SU-DHL-6 (cell line): Measurements from ENCODE around the gene SPDYE2B.
"Not testable (repeated sequence)": the region's sequence is repeated elsewhere in the genome, so short reads cannot be mapped to it uniquely, and the experiment has no call there.

Experiments
- EZH2phosphoT487 ChIP-seq: fragments of 200-600 bp; sonication (generic), shearing (Covaris generic); conservative IDR thresholded peaks from 2 replicates; pipeline ENCODE4 v1.6.1; 2018; ENCODE audit warnings: mild to moderate bottlenecking, antibody characterized with exemption, low read length, moderate library complexity, mixed read lengths
- TF ChIP-seq, protein P1 (sequence below): fragments of 200-600 bp; sonication (generic); IDR thresholded peaks from one replicate; pipeline ENCODE4 v1.5.1; 2017; ENCODE audit warnings: antibody characterized with exemption, mild to moderate bottlenecking, low read length, moderate library complexity; ENCODE audit not compliant: insufficient read depth, poor library complexity, severe bottlenecking

DNA sequence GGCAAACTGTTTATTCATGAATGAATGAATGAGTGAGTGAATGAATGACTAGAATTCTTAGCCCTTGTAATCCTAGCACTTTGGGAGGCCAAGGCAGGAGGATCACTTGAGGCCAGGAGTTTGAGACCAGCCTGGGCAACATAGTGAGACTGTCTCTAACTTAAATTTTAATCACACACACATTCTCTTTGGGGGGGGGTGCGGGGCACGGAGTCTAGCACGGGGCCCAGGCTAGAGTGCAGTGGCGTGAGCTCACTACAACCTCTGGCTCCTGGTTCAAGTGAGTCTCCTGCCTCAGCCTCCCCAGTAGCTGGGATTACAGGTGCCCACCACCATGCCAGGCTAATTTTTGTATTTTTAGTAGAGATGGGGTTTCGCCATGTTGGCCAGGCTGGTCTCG lies 40.5 kb downstream of the SPDYE2B start:
- TF ChIP-seq, protein P1, sequence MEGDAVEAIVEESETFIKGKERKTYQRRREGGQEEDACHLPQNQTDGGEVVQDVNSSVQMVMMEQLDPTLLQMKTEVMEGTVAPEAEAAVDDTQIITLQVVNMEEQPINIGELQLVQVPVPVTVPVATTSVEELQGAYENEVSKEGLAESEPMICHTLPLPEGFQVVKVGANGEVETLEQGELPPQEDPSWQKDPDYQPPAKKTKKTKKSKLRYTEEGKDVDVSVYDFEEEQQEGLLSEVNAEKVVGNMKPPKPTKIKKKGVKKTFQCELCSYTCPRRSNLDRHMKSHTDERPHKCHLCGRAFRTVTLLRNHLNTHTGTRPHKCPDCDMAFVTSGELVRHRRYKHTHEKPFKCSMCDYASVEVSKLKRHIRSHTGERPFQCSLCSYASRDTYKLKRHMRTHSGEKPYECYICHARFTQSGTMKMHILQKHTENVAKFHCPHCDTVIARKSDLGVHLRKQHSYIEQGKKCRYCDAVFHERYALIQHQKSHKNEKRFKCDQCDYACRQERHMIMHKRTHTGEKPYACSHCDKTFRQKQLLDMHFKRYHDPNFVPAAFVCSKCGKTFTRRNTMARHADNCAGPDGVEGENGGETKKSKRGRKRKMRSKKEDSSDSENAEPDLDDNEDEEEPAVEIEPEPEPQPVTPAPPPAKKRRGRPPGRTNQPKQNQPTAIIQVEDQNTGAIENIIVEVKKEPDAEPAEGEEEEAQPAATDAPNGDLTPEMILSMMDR = not testable (repeated sequence)
- not testable (repeated sequence) for TF ChIP-seq EZH2phosphoT487
